HepG2 (cell line): ENCODE results near the gene NCS1. TPM values are rescaled to one million over a fixed set of nuclear protein-coding genes. Genes with fewer than 3 reads are reported as not detected.

ENCODE experiments used
- ATAC-seq: fragments of 200-7000 bp; cut with Tn5 transposase; 3 replicates; pipeline ENCODE4 v1.9.1; 2020; ENCODE audit warnings: mild to moderate bottlenecking, moderate library complexity
- BruUV-seq: library from RNA; stranded (reverse); fragments of 400-500 nt; replicated peaks from 2 replicates; lab custom pipeline; 2021; lab: Mats Ljungman, UMichigan
- CTCF ChIA-PET: fragments of 300-600 bp; formaldehyde crosslinking; extraction: SDS; loops from one replicate; lab custom pipeline; 2021; ENCODE audit warnings: low total read pairs, inconsistent platforms, low intra/inter-chr PET ratio; lab: Yijun Ruan, JAX
- POLR2A ChIA-PET: fragments of 350-600 bp; sonication (Branson Sonifier 250); formaldehyde crosslinking; loops from one replicate; lab custom pipeline; 2020; ENCODE audit warnings: antibody characterized with exemption, inconsistent platforms; lab: Yijun Ruan, JAX
- DNase-seq: peaks from one replicate; pipeline ENCODE4 v3.0.0-alpha.2; 2015; ENCODE audit warnings: low spot score
- FAIRE-seq: peaks from 3 replicates; lab custom pipeline; 2011; peaks lifted over from hg19 to GRCh38; lab: Jason Lieb, UNC
- H2AFZ ChIP-seq: one replicate; pipeline ENCODE4 v1.6.1; 2011; ENCODE audit warnings: low read length, inconsistent platforms
- H3K27ac ChIP-seq: fragments of 300-600 bp; 3 replicates; pipeline ENCODE4 v1.8.0; 2011; ENCODE audit warnings: mixed run types, mild to moderate bottlenecking, mixed read lengths, low read length, inconsistent platforms; ENCODE audit not compliant: insufficient read depth; ENCODE audit errors: extremely low read length
- H3K27me3 ChIP-seq, 2 experiments: fragments of 200-600 bp in 1 of 2; 2 replicates in 1 of 2; 3 replicates in 1 of 2; pipeline versions ENCODE4 v1.6.0 to v1.8.0; 2011; ENCODE audit warnings: low read length in 2 of 2, mild to moderate bottlenecking in 2 of 2, moderate library complexity in 2 of 2, inconsistent platforms in 1 of 2; ENCODE audit not compliant: insufficient read depth in 2 of 2, control insufficient read depth in 1 of 2
- H3K36me3 ChIP-seq, 2 experiments: fragments of 200-600 bp in 1 of 2; replicated peaks in 1 of 2; 2 replicates in 1 of 2; 3 replicates in 1 of 2; pipeline versions ENCODE4 v1.5.1 to v1.8.0; 2011; ENCODE audit warnings: low read length in 2 of 2, inconsistent platforms in 1 of 2; ENCODE audit not compliant: insufficient read depth in 2 of 2, control insufficient read depth in 1 of 2
- H3K4me1 ChIP-seq: 2 replicates; pipeline ENCODE4 v1.5.1; 2012; ENCODE audit warnings: low read length, inconsistent platforms; ENCODE audit not compliant: insufficient read depth
- H3K4me2 ChIP-seq: 2 replicates; pipeline ENCODE4 v1.6.0; 2011; ENCODE audit warnings: low read depth, low read length, inconsistent platforms
- H3K4me3 ChIP-seq, 3 experiments: fragments of 200-600 bp in 1 of 3; sonication (generic), shearing (Covaris generic) in 1 of 3; replicated peaks in 1 of 3; 2 replicates each; pipeline ENCODE4 v1.5.1; 2011 to 2016; ENCODE audit warnings: low read length in 3 of 3, inconsistent platforms in 2 of 3, low read depth in 2 of 3, mild to moderate bottlenecking in 2 of 3, control low read depth in 1 of 3, mixed read lengths in 1 of 3; ENCODE audit not compliant: insufficient read depth in 1 of 3
- H3K79me2 ChIP-seq: one replicate; pipeline ENCODE4 v1.6.1; 2011; ENCODE audit warnings: low read length, inconsistent platforms; ENCODE audit not compliant: insufficient read depth
- H3K9ac ChIP-seq: 2 replicates; pipeline ENCODE4 v1.6.0; 2011; ENCODE audit warnings: mild to moderate bottlenecking, low read depth, low read length, inconsistent platforms; ENCODE audit not compliant: insufficient read depth
- H3K9me3 ChIP-seq: 2 replicates; pipeline ENCODE4 v1.5.1; 2012; ENCODE audit warnings: mild to moderate bottlenecking, low read length
- H4K20me1 ChIP-seq: 2 replicates; pipeline ENCODE4 v1.6.0; 2011; ENCODE audit warnings: inconsistent platforms, mild to moderate bottlenecking, low read length, moderate library complexity; ENCODE audit not compliant: insufficient read depth
- CERS6 ChIP-seq: sonication (generic); formaldehyde crosslinking; IDR thresholded peaks from 2 replicates; pipeline ENCODE4 v1.5.0; 2020; ENCODE audit warnings: missing genetic modification reagents
- ISX ChIP-seq: sonication (generic); formaldehyde crosslinking; conservative IDR thresholded peaks from 2 replicates; pipeline ENCODE4 v1.5.0; 2020; ENCODE audit warnings: missing genetic modification reagents
- PREB ChIP-seq: sonication (generic); formaldehyde crosslinking; IDR thresholded peaks from 2 replicates; pipeline ENCODE4 v1.4.0; 2020; ENCODE audit warnings: missing genetic modification reagents
- THAP11 ChIP-seq: IDR thresholded peaks from 2 replicates; pipeline ENCODE4 v1.6.1; 2016; ENCODE audit warnings: missing biosample characterization, missing genetic modification reagents
- ZNF350 ChIP-seq: sonication (generic); formaldehyde crosslinking; IDR thresholded peaks from 2 replicates; pipeline ENCODE4 v1.4.0; 2020; ENCODE audit warnings: mild to moderate bottlenecking, low read depth, missing genetic modification reagents, borderline replicate concordance
- ZNF703 ChIP-seq: sonication (generic); formaldehyde crosslinking; IDR thresholded peaks from 2 replicates; pipeline ENCODE4 v1.5.1; 2020; ENCODE audit warnings: missing genetic modification reagents, mild to moderate bottlenecking, moderate library complexity, borderline replicate concordance
- ZNF784 ChIP-seq: sonication (generic); formaldehyde crosslinking; IDR thresholded peaks from 2 replicates; pipeline ENCODE4 v1.5.1; 2020; ENCODE audit warnings: missing genetic modification reagents, mild to moderate bottlenecking, borderline replicate concordance
- WGBS: methylation state at CpG from one replicate; pipeline ENCODE4 v1.1.6; 2017; ENCODE audit warnings: low lambda C conversion rate; 5-methylcytosine and 5-hydroxymethylcytosine counted together
- in situ Hi-C: cut with HindIII; loops from 2 replicates; pipeline ENCODE4 v1.10.0; 2017; ENCODE audit warnings: low pct_unique_long_range_greater_than_20kb; ENCODE audit not compliant: extremely low pct_ligation_motif_present
- intact Hi-C: fragments of 100-400 bp; cut with micrococcal nuclease; formaldehyde crosslinking; loops from one replicate; pipeline ENCODE4 v1.10.0; 2022; ENCODE audit not compliant: unreplicated experiment
- polyA plus RNA-seq, 8 experiments: library from polyadenylated mRNA; depleted of rRNA in 3 of 8; stranded (reverse) in 7 of 8; unstranded in 1 of 8; fragments of >200 nt; fragmentation: Illumina TruSeq in 4 of 8; extraction: Trizol in 4 of 8; gene quantifications; 2 replicates each; pipeline versions ENCODE4 v1.2.1 to v1.2.3, GENCODE V29; 2011 to 2016; ENCODE audit warnings: low read depth in 4 of 8, missing spikeins in 1 of 8, mixed read lengths in 1 of 8; ENCODE audit not compliant: insufficient read depth in 1 of 8
- total RNA-seq, 5 experiments: library from RNA; depleted of rRNA; stranded (reverse); fragments of >200 nt; fragmentation: Illumina TruSeq; extraction: Trizol; gene quantifications; 2 replicates each; pipeline ENCODE4 v1.2.3, GENCODE V29; 2016; ENCODE audit warnings: low read depth in 1 of 5

Gene NCS1
- total and polyA plus RNA-seq, 2 of the 13 experiments (the other 11 are each of a cell fraction or from before 2014, with no cell fraction given) = 4.7 to 6.1 TPM

GRCh38 chr9:130262771-130263170, 90.6 kb downstream of the NCS1 start:
- Histone ChIP-seq H3K27ac (no peak overlapping the region), H3K36me3 (no peaks in the 10 kb centered on the region), H3K27me3 (peaks cover 6 to 58% of the 10 kb centered on the region in 2 experiments; a peak in 4 of 5 replicates), H3K9ac (no peak overlapping the region), H3K9me3 (no peaks in the 10 kb centered on the region), H3K79me2 (no peaks in the 10 kb centered on the region), H3K4me3 (no peak overlapping the region), H2AFZ (no peak overlapping the region), H3K4me2 (0 out of 2 replicates have a peak overlapping the region, but pooled peaks have one; percentile 11), H4K20me1 (no peaks in the 10 kb centered on the region), H3K4me1 (peaks cover 48% of the 10 kb centered on the region)
- POLR2A ChIA-PET = interaction anchor here (0.5 kb wide), 1 partner anchor 298 kb away, joined by 3 read pairs; no protein-coding TSS in a partner anchor
- CTCF ChIA-PET = no interaction called here
- no peak for TF ChIP-seq CERS6 (CRISPR knock-in tag)
- TF ChIP-seq ZNF350 = no peak
- no peak for TF ChIP-seq PREB
- no peak for TF ChIP-seq ZNF703 (CRISPR knock-in tag)
- no peak for TF ChIP-seq THAP11
- no peak for TF ChIP-seq ZNF784 (CRISPR knock-in tag)
- no peak for TF ChIP-seq ISX (CRISPR knock-in tag)
- intact Hi-C loops = no loop called here
- BruUV-seq = no TSS peak
- DNase-seq (no peak), ATAC-seq (no peak), FAIRE-seq (no peak)
- in situ Hi-C loops = no loop called here
- 26% methylated on average over 7 of the region's 7 CpGs for WGBS
